ENCODE measurements around the gene GPRC5A.
"Not testable (repeated sequence)": the region's sequence is repeated elsewhere in the genome, so short reads cannot be mapped to it uniquely, and the experiment has no call there.

The GPRC5A gene

GRCh38 chr12:12891080-12891880 lies at the start of gene GPRC5A:
Gene GPRC5A (plus strand): TSS chr12:12891562. CDS start chr12:12908250, 16,688 bp downstream.
- peak; percentile 90 to 95 (median 92) for DNase-seq

- DNase-seq, result no peak
These were observed 45.5 kb upstream of the GPRC5A start for GRCh38 chr12:12845794-12846243.

DNA sequence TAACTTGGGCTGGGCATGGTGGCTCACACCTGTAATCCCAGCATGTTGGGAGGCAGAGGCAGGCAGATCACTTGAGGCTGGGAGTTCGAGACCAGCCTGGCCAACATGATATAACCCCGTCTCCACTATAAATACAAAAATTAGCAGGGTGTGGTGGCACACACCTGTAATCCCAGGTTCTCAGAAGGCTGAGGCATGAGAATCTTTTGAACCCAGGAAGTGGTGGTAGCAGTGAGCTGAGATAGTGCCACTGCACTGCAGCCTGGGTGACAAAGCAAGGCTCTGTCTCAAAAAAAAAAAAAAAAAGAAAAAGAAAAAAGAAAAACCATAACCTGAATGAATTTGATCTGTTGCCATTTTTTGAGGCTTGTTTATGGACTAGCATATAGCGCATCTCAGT lies 44.6 kb upstream of the GPRC5A start:
- not testable (repeated sequence) for DNase-seq

- DNase-seq, result no peak
These were observed 37.9 kb upstream of the GPRC5A start for GRCh38 chr12:12853435-12853834.

- DNase-seq, result no peak
These were observed 31.7 kb upstream of the GPRC5A start for GRCh38 chr12:12859690-12860089.

GRCh38 chr12:12864243-12864642 lies 27.1 kb upstream of the GPRC5A start:
- DNase-seq, result no peak

GRCh38 chr12:12868477-12869235 lies 22.7 kb upstream of the GPRC5A start:
- DNase-seq, result no peak

DNA sequence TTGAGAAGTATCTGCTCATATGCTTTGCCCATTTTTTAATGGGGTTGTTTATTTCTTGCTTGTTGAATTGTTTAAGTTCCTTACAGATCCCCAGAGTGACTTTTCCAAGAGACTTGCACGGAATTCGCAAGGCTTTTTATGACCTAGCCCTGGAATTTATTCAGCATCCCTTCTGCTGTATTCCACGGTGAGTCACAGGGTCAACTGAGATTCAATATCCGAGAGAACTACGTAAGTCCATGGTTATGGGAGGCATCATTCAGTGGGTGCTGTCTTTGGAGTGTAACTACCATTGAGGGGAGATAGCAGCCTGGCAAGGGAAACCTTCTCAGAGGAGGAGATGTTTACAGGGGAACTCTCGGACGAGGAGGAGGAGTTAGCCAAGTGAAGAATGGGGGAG lies 20.9 kb upstream of the GPRC5A start:
- no peak for DNase-seq

DNA sequence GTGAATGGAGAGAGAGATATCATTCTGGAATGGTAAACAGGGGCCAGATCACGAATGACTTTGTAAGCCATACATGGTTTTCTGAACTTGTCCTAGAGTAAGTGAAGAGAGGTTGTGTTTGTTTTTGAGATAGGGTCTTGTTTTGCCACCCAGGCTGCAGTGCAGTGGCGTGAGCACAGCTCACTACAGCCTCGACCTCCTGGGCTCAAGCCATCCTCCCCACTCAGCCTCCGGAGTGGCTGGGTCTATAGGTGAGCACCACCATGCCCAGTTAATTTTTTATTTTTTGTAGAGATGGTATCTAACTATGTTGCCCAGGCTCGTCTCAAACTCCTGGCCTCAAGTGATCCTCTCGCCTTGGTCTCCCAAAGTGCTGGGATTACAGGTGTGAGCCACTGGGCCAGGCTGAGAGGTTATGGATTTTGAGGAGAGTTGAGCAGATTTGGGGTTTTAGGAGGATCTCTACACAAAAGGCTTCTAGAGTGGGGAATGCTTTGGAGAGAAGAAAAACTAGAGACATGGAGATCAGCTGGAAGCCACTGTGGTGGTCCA lies 19.7 kb upstream of the GPRC5A start:
- DNase-seq, result no peak

- no peak for DNase-seq
These were observed 19.0 kb upstream of the GPRC5A start for GRCh38 chr12:12872139-12872933.

- no peak for DNase-seq
These were observed 18.5 kb upstream of the GPRC5A start for GRCh38 chr12:12872934-12873275.

DNA sequence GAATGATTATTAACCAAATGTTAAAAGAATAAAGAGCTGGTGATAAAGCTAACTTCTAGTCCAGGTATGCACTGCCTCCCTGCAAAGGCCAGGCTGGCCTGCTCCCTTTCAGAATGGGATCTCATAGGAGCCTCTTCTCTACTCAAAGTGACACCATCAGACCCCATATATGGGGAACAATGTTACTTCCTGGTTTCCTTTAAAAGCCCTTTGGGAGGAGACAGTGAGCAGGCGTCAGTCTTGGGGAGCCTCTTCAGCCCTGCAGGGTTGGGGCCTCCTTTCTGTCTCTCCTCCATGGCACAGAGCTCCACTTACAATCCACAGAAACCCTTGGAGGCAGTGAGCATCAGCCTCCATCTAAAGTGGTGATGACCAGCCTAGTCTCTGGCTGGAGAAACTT lies 17.3 kb upstream of the GPRC5A start:
- DNase-seq, result peak in 2 of 3 donors; percentile 26 to 42

- DNase-seq, result not testable (repeated sequence)
These were observed 16.1 kb upstream of the GPRC5A start for GRCh38 chr12:12875301-12875700.

GRCh38 chr12:12877153-12877768 lies 14.1 kb upstream of the GPRC5A start:
- DNase-seq, result no peak

DNA sequence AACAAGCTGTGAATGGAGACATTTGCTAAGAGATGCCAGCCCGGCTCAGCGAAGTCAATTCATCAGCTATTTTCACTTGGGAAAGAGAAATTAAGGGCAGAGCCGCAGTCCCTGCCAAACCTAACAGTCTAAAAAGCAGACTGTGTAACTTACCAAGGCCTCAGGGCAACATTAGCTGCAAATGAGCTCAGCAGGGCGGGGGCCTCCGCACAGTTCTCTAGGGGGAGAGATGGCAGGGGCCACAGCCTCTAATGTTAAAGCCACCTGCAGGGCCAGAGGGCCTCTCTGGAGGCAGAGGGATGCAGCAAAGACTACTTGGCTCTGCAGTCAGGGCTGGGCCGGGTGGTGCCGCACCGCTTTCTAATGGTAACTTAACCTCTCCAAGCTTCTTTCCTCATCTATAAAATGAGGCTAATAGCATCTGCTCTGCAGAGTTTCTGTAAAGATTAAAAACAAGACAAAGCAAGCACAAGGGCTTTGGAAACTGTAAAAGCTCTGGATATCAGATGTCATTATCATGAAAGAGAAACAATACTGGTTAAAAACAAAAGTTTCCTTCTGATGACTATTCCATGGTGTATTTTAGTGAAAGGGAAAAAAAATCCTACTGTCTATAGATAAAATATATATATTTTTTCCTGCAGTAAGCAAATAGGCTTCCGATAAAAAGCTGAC lies 13.4 kb upstream of the GPRC5A start:
- DNase-seq, result no peak

DNA sequence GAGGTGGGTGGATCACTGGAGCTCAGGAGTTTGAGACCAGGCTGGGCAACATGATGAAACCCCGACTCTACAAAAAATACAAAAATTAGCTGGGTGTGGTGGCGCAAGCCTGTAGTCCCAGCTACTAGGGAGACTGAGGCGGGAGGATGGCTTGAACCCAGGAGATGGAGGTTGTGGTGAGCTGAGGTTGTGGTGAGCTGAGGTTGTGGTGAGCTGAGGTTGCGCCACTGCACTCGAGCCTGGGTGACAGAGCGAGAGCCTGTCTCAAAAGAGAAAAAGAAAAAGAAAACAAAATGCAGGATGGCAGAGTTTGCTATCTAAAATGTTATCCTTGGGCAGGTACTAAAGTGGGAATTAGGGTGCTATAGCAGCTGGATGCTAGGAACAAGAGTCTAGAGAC lies 10.8 kb upstream of the GPRC5A start:
- DNase-seq, result no peak

- peak in 2 of 3 donors; percentile 20 to 26 for DNase-seq
These were observed 10.0 kb upstream of the GPRC5A start for GRCh38 chr12:12881151-12881909.

- no peak for DNase-seq
These were observed 9.1 kb upstream of the GPRC5A start for GRCh38 chr12:12882288-12882687.

GRCh38 chr12:12883369-12884001 lies 7.9 kb upstream of the GPRC5A start:
- no peak for DNase-seq

DNA sequence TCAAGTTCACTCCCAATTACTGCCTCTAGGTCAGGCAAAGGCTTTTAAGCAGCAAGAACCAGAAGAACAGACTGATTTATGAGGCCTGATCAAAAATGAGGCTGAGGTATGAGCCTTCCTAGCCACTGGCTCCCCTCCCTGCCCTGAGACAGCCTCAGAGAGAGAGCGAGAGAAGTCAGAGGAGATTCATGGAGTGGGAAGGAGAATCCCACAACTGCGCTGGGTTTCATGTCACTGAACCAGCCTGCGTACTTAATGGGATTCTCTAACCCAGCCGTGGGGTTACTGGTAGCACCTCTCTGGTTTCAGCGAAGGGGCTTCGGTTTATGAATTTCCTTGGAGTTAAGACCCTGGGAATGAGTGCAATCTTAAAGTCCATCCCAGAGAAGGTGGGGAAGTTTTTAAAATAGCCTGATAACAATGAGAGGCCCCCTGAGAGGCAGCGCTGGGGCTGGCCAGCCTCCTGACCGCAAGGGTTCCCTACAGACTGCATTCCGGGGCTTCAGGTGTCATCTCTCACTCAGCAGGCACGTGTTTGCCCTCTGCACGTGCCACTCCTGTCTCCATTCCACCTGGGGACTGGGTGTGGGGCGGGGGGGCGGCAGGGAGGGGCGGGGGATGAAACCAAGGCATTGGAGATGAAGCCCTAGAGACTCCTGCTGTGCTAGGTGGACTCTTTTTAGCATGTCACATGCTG lies 6.1 kb upstream of the GPRC5A start:
- DNase-seq, result no peak

All from suppressor macrophage treated with lipopolysaccharide for 1 hour (primary cell).